GM19023 (cell line): ENCODE data around the gene COL5A1.
"Not testable (repeated sequence)": the region's sequence is repeated elsewhere in the genome, so short reads cannot be mapped to it uniquely, and the experiment has no call there.

ENCODE experiments used
- ATAC-seq: cut with Tn5 transposase; IDR thresholded peaks from one replicate; pipeline ENCODE4 v1.9.1; 2021; ENCODE audit warnings: mild to moderate bottlenecking, moderate library complexity; ENCODE audit not compliant: unreplicated experiment

COL5A1 gene

GRCh38 chr9:134655586-134656333 is 14.2 kb downstream of the COL5A1 start:
- ATAC-seq: no peak

- ATAC-seq: no peak
Measured at GRCh38 chr9:134656334-134657006, 14.9 kb downstream of the COL5A1 start.

GRCh38 chr9:134657666-134658377 is 16.2 kb downstream of the COL5A1 start:
- ATAC-seq: no peak

- no peak for ATAC-seq
Measured at GRCh38 chr9:134658378-134658955, 16.9 kb downstream of the COL5A1 start.

GRCh38 chr9:134659688-134660131 is 18.1 kb downstream of the COL5A1 start:
- no peak for ATAC-seq

GRCh38 chr9:134660407-134660806 is 18.8 kb downstream of the COL5A1 start:
- ATAC-seq: no peak

GRCh38 chr9:134661299-134661698 is 19.7 kb downstream of the COL5A1 start:
- ATAC-seq: no peak

- ATAC-seq: no peak
Measured at GRCh38 chr9:134661791-134662142, 20.2 kb downstream of the COL5A1 start.

- ATAC-seq: no peak
Measured at GRCh38 chr9:134662143-134662876, 20.7 kb downstream of the COL5A1 start.

GRCh38 chr9:134663084-134663483 is 21.5 kb downstream of the COL5A1 start:
- ATAC-seq: no peak

GRCh38 chr9:134663753-134664415 is 22.3 kb downstream of the COL5A1 start:
- no peak for ATAC-seq

- no peak for ATAC-seq
Measured at GRCh38 chr9:134664446-134664845, 22.8 kb downstream of the COL5A1 start.

GRCh38 chr9:134666208-134666607 is 24.6 kb downstream of the COL5A1 start:
- no peak for ATAC-seq

GRCh38 chr9:134666831-134667230 is 25.2 kb downstream of the COL5A1 start:
- no peak for ATAC-seq

GRCh38 chr9:134668977-134669376 is 27.4 kb downstream of the COL5A1 start:
- ATAC-seq: not testable (repeated sequence)

GRCh38 chr9:134669399-134669955 is 27.9 kb downstream of the COL5A1 start:
- ATAC-seq: no peak

GRCh38 chr9:134670042-134670525 is 28.5 kb downstream of the COL5A1 start:
- ATAC-seq: no peak

- ATAC-seq: no peak
Measured at GRCh38 chr9:134670851-134671281, 29.3 kb downstream of the COL5A1 start.

- ATAC-seq: no peak
Measured at GRCh38 chr9:134671341-134672113, 29.9 kb downstream of the COL5A1 start.
